GM20431 (cell line): Measurements from ENCODE around the gene BICD2.
"Not testable (repeated sequence)": the region's sequence is repeated elsewhere in the genome, so short reads cannot be mapped to it uniquely, and the experiment has no call there.

ENCODE experiments used
- in situ Hi-C: fragments of 300-500 bp; cut with MseI, MboI; formaldehyde crosslinking; loops from one replicate; pipeline ENCODE4 v1.15.0; 2020; ENCODE audit warnings: low sequenced_read_pairs; ENCODE audit not compliant: unreplicated experiment

Gene BICD2

DNA sequence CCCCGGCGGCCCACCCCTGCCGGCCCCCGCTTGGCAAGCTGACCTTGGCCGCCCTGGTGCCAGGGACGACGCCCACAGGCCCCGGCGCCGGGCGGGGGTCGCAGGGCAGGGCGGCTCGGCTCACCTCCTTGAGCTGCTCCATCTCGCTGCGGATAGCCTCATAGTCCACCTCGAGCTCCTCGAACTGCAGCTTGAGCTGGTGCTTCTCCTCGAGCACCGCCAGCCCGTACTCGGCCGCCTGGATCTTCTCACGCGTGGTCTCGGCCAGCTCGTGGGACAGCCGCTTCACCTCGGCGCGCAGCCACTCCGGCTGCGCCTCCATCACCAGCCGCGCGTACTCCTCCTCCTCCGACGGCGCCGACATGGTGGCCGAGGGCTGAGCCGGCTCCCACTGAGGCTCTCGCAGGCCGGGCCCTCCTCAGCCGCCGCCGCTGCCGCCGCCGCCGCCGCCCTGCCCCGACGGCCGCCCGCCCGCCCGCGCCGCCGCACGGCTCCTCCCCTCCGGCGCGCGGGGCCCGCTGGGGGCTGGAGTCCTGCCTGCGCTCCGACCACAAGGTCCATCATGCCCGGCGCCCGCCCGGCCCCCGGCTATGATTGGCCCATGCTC lies at the start of gene BICD2:
TSS of gene BICD2 (minus strand) at position 453 of the 607 bp plus-strand sequence. CDS start at position 364, 89 bp downstream.
- in situ Hi-C loops = no loop called here

DNA sequence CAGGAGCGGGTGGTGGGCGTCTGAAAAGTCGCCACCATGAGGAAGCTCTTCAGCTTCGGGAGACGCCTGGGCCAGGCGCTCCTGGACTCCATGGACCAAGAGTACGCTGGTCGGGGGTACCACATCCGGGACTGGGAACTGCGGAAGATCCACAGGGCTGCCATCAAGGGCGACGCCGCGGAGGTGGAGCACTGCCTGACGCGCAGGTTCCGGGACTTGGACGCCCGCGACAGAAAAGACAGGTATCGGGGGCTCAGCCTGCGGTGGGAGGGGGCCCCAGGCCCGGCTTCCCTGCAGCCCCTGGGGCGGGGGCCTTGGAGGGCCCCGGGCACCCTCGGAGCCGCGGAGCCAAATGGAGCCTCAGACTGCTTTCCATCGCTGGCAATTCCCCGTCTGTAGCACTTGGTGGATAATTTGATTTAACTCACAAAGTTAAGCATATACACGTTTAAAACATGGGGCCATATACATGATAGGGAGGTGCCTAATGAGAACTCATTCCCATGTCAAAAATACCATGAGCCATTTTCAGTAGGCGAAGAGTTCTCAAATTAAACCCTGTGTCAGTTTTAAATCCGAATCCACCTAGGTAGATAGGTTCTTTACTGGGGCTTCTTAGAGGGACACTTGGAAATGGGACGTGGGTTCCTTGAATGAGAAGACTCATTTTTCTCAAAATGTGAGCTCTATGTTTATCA lies 45.1 kb upstream of the BICD2 start:
- in situ Hi-C loops = not testable (repeated sequence)

DNA sequence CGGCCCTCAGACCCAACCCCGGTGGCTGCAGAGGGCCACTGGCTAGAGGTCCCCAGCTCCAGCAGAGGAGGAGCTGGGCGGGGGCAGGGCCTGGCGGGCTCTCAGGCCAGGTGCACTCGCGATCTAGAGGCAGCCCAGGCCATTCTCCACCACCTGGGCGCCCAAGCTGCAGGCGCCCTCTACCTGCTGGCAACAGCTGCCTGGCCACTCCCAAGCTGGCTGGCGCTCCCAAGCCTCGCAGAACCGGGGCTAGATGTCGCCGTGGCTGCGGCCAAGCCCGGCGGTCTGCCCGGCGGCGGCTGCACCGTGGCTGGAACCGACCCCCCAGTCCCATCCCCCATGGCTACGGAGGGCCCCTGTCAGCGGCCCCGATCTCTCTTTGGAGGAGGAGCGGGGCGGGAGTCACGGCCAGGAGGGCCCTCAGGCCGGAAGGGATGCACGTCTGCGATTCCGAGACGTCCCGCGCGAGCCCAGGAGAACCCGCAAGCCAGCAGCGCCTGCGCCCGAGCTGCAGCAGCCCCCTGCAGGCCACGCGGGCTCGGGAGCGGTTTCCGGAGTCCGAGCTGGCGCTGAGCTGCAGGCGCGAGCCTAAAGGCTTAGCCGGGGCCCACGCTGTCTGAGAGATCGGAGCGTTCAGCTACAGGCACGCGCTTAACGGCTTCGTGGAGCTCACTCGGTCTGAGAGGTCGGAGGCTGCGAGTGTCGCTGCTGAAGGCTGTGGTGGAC lies 44.3 kb upstream of the BICD2 start:
- in situ Hi-C loops = no loop called here

DNA sequence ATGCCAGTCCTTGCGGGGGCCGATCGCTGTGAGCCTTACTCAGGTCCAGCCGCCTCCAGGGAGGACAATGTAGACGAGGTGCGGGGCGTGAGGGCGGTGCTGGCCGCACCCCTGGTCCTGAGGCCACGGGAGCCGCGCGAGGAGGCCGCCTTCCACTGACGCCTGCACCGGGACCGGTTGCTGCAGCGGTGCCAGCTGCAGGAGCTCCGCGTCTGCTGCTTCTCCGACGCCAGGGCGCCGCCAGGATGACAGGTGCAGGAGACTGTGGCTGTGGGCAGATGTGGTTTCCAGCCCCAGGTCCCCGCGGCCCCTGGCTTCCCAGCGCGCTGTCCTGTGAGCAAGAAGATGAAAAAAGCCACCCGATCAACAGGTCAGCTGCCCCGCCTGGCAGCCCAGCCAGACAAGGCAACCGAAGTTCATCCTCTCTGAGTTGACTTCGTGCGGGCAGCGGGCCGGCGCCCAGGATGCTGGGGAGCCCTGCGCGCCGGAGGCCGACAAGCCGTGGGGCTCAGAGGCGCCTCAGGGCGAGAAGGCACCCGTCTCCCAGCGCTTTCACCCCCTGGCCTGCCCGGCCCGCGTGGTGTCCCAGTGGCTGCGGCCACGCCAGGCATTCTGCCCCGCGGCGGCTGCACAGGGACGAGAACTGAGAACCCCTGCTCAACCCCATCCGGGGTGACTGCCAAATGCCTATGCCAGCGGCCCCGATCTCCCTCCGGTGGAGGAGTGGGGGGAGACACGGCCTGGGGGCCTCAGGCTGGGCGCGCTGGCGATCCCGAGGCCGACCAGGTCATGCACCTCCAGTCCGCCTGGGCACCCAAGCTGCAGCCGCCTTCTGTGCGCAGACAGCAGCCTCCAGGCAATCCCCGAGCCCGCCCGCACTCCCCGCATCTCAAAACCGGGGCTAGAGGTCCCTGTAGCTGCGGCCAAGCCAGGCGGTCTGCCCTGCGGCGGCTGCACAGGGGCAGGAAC lies 43.4 kb upstream of the BICD2 start:
- in situ Hi-C loops = no loop called here

DNA sequence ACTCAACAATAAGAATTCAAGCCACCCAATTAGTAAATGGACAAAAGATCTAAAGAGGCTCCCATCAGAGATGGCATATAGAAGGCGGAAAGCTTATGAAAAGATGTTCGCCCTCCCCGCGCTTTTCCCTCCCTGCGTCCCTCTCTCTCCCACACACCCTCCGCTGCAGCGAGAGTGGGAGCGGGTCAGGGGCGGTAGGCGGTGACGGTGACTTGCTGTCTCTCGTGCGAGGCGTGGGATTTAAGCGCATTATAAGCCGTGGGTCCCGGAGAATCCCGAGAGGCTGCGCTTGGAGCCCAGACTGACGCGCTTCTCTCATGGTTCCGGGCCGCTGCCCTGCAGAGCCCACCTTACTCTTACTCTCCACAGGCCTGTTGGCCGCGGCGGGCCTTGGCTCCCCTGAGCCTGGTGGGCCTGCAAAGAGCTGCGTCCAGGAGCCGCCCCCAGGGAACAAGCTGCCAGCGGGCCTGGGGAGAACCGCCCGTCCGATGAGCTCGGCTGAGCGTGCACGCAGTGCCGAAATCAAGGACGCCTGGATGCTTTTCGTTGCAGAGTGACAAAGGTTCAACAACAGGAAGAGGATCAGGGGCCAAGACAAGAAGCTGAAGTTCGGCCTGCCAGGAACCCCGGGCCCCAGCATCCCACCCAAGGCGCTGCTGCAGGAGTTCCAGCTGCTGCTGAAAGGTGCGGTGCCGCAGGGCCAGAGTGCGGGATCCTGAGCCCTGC lies 42.6 kb upstream of the BICD2 start:
- in situ Hi-C loops = no loop called here

DNA sequence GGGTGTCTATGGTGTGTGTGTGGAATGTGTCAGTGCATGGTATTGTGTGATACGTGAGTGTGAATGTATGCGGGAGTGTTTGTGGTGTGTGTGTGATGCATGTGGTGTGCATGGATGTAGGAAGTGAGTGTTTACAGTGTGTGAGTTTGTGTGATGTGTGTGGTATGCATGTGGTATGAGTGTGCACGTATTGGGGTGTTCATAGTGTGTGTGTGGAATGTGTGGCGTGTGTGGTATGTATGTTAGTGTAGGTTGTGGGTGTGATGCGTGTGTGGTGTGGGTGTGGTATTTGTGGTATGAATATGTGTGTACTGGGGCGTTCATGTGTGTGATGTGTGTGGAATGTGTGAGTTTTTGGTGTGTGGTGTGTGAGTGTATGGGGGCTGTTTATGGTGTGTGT lies 40.1 kb upstream of the BICD2 start:
- in situ Hi-C loops = no loop called here

DNA sequence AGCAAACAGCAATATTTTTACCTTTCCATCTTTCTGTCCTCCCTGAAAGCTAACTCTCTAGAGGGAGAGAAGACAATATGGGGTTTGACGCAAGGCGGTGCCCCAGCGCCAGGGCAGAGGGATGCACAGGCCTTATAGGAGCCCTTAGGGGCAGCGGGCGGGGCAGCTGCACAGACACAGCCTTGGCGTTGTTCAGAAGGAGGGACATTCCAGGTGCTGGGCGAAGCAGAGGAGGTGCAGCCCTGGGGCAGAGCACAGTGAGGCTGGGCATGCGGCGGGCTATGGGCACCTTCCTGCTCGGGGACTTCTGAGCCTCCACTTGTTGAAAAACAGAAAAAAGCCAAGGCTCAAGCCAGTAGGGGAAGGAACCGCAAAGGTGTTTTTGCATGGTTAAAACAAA lies 33.7 kb upstream of the BICD2 start:
- in situ Hi-C loops = no loop called here

DNA sequence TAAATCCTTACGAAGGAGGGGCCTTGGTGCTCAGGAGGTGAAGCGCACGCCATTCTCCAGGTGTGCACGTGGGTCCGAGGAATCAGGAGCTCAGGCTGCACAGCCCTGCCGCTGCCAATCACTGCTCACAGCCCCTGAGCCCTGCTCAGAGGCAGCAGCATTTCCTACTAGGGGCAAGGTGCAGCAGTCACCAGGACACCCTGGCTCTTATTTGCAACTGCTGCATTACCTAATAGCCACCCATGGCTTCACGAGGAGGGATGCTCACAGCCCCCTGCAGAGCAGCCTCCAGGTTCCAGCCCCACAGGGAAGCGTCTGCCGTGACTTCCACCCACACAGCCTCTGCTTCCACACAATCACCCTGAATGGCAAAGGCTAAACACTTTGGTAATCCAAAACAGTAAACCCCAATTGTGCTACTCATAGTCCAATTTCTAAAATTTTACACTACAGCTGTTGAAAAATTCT lies 31.7 kb upstream of the BICD2 start:
- in situ Hi-C loops = not testable (repeated sequence)

DNA sequence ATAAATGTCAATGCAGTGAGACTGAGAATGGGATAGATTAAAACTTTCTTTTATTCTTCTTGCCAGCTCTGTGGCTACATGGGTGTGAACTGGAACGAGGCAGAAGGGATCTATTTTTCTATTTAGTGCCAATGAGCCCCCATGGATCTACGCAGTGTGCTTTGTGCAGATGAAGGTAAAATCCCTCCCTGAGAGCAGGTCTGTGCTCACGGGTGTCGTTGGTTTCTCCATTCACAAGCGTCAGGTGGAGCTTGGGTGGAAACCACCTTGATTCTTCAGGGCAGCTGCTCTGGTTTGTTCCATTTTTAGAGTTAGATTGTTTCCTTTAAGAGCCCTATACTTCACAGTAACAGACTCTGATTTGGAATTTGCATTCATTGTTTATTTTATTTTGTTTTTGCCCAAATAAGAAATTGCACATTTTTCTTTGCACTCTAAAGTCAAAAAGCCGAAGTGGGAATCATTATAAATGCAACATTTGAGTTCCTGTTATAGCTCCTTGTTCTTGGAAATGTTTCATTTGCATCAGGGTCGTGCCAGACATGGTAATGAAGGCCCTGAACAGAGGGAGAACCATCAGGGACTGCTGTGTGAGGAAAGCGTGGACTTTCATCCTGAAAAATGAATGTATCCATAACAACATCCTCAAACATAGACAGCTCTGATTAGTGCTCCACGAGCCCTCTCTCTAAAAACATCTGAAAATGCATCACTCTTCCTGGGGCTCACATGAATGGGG lies 31.1 kb upstream of the BICD2 start:
- in situ Hi-C loops = no loop called here

DNA sequence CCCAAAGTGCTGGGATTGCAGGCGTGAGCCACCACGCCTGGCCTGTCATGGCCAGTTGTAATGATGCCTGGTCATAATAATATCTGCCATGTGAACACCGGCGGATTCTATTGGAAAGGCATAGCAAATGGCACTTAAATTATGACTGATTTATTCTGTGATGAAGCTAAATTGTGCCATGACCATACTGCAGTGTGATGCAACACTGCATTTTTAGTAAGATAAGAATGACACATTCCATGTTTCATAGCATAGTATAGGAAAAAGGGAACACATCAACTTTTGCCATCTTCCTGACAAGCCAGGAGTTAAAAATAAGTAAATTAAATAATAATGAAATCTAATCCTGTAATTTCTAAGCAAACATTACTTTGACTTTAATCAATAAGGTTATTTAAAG lies 30.4 kb upstream of the BICD2 start:
- in situ Hi-C loops = no loop called here

DNA sequence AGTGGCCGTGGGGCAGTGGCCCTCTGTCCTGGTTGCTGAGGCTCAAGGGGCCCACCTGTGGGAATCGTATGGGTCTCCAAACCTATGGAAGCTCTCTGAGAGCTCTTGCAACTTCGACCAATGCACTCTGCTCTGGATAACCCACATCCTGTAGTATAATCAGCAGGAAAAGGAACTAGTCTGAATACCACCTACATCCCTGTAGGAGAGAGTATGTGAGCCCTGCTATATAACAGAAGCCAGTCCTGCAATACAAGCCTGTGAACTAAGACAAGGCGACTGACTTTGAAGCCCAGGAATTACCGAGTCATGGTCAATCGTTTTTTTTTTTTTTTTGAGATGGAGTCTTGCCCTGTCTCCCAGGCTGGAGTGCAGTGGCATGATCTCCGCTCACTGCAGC lies 29.8 kb upstream of the BICD2 start:
- in situ Hi-C loops = no loop called here

DNA sequence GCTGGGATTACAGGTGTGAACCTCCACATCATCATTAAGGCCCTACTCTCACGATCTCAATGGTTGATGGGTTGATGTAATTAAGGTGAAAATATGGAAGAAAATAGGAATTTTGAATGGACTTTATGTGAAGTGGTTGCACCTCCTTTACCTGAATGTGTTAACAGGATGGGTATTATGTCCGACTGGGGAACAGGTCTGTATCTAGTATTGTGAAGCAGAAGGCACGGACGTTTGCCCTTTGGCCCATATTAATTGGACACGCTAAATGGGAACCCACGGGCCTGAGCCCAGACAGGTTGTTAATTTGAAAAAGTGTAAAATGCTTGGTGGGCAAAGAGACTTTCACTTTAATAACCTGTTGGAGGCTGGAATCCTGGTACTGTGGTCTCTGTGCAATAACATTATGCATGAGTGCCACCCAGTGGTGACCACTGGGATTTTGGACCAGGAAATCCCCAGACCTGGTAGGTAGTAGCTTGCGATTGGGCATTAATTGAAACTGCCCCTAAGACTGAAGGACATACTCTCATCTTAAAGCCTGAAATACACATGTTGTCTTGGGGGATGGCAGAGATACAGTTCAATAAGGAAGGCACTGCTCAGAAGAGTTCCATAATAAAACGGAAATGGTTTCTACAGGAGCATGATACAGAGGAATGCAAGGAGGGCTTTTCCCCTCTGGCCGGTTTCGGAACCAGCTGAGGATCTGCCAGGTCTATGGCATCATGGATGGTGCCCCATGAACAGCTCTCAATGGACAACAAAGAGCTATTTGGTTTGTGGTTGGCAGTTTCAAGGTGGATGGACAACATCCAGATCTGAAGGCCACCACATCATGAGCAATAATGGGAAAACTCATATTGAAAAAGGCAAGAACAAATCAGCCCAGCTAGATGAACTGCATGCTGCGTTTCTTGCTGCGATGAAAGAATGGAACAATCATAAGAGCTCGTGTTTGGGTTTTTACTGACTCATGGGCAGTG lies 26.2 kb upstream of the BICD2 start:
- in situ Hi-C loops = no loop called here

DNA sequence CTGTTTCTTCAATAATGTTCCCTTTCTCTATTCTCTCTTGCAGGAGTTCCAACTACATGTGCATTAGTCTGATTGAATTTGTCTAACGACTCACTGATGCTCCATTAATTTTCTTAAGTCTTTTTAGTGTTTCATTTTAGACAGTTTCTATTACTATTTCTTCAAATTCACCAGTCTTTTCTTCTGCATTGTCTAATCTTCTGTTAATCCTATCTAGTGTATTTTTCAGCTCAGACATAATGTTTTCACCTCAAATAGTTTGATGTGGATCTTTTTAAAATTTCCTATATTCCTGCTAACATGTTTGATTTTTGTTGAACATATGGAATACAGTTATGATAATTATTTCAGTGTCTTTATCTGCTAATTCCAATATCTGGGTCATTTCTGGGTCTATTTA lies 21.7 kb upstream of the BICD2 start:
- in situ Hi-C loops = loop anchor here (10.0 kb wide), 1 partner anchor 61 kb away; no protein-coding TSS in a partner anchor

DNA sequence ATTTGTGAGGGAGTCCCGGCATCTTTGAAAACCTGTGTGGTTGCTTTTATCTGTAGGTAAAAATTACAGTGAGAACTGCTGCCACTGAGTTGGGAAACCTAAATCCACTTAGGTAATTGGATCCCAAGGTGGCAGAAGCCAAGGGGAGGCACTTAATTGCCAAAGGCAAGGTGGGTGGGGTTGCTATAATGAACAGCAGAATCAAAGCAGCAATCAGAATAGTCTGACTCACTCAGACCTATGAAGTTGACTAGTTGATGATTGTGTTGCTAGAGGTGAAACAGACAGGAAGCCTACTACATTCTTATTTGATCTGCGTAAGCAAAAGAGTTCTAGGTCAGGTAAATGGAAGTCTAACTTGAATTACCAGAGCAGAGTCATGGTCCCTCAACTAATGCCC lies 17.3 kb upstream of the BICD2 start:
- in situ Hi-C loops = loop anchor here (10.0 kb wide), 1 partner anchor 57 kb away; no protein-coding TSS in a partner anchor

DNA sequence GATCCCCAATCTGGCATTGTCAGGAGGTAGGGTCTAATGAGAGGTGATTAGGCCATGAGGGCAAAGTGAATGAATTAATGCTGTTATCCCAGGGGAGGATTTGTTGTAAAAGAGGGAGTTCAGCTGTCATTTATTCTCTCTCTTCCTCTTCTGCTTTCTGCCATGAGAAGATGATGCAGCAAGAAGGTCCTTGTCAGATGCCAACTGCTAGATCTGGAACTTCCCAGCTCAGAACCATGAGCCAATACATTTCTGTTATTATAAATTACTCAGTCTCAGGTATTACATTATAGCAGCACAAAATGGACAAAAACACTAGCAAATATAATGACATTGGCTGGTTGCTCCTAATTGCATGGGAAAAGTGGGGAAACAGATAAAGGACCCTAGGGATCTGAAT lies 15.6 kb upstream of the BICD2 start:
- in situ Hi-C loops = loop anchor here (10.0 kb wide), 1 partner anchor 55 kb away; no protein-coding TSS in a partner anchor

DNA sequence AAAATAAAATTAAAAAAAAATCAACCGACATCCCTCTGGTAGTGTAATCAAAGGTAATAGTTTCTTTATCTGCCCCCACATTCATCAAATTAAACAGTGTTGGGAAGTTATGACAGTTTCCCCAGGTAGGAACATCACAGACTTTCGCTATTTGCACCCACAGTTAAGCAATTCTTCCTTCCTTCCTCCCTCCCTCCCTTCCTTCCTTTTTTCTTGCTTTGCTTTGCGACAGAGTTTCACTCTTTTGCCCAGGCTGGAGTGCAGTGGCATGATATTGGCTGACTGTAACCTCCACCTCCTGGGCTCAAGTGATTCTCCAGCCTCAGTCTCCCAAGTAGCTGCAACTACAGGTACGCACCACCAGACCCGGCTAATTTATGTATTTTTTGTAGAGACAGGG lies 10.8 kb upstream of the BICD2 start:
- in situ Hi-C loops = no loop called here

DNA sequence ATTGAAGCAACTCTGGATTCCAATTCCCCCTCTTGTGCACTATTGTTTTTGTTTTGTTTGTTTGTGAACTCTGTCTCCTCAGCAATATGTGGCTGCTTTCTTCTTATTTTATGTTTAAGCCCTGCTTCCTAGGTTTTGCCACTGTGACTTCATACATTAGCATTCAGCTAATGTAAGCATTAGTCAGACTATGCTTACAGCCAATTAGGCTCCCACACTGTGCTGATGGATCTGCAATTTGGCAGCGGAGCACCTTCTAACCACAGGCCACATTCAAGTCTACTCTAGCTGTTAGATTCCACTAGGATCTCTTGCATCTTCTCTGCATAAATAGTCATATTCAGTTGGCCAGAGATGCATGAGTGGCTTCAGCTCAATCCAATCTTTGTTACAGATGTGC lies 9.6 kb upstream of the BICD2 start:
- in situ Hi-C loops = no loop called here
